GM23338 (cell line): Measurements from ENCODE around the gene BAD.

Experiments
- CREB1 ChIP-seq: fragments of 250-450 bp; sonication (Bioruptor Pico); IDR thresholded peaks from 2 replicates; pipeline ENCODE4 v1.5.0; 2020; ENCODE audit warnings: low read depth, mild to moderate bottlenecking, moderate library complexity
- CTCF ChIP-seq, 2 experiments: fragments of 200-600 bp in 1 of 2; sonication (generic) in 1 of 2; conservative IDR thresholded peaks; 2 replicates each; pipeline versions ENCODE4 v1.5.1 to v1.6.1; 2016 to 2017; ENCODE audit warnings: antibody characterized with exemption in 2 of 2, low read depth in 2 of 2, mild to moderate bottlenecking in 2 of 2, moderate library complexity in 1 of 2
- ETS1 ChIP-seq: IDR thresholded peaks from 2 replicates; pipeline ENCODE4 v1.6.1; 2016; ENCODE audit warnings: antibody characterized with exemption
- EZH2 ChIP-seq: fragments of 200-600 bp; sonication (generic); IDR thresholded peaks from one replicate; pipeline ENCODE4 v1.8.0; 2017; ENCODE audit warnings: antibody characterized with exemption, mild to moderate bottlenecking, low read depth; ENCODE audit not compliant: unreplicated experiment
- EZH2phosphoT487 ChIP-seq: fragments of 200-600 bp; sonication (generic); IDR thresholded peaks from one replicate; pipeline ENCODE4 v1.8.1; 2018; ENCODE audit warnings: antibody characterized with exemption; ENCODE audit not compliant: unreplicated experiment
- POLR2AphosphoS5 ChIP-seq: IDR thresholded peaks from 2 replicates; pipeline ENCODE4 v1.6.1; 2016; ENCODE audit warnings: antibody characterized with exemption, low read depth

- TF ChIP-seq CTCF (conservative IDR thresholded peaks at IDR 0.05; ENCODE audit: low read depth in 2 of 2) (no peak), CREB1 (no peak), POLR2AphosphoS5 (no peak), ETS1 (no peak), EZH2 (no peak), EZH2phosphoT487 (no peak)
Measured at GRCh38 chr11:64247729-64248531, 36.5 kb downstream of the BAD start.
